ENCODE measurements around the gene SYK.
"Not testable (repeated sequence)": the region's sequence is repeated elsewhere in the genome, so short reads cannot be mapped to it uniquely, and the experiment has no call there.

Gene SYK

GRCh38 chr9:90882991-90883600, 81.5 kb downstream of the SYK start:
- DNase-seq = no peak

GRCh38 chr9:90883661-90884060, 82.0 kb downstream of the SYK start:
- DNase-seq = no peak

- DNase-seq = no peak
These were observed 82.6 kb downstream of the SYK start for GRCh38 chr9:90884178-90884577.

GRCh38 chr9:90886868-90887267, 85.2 kb downstream of the SYK start:
- DNase-seq = not testable (repeated sequence)

GRCh38 chr9:90888941-90889340, 87.3 kb downstream of the SYK start:
- DNase-seq = no peak

DNA sequence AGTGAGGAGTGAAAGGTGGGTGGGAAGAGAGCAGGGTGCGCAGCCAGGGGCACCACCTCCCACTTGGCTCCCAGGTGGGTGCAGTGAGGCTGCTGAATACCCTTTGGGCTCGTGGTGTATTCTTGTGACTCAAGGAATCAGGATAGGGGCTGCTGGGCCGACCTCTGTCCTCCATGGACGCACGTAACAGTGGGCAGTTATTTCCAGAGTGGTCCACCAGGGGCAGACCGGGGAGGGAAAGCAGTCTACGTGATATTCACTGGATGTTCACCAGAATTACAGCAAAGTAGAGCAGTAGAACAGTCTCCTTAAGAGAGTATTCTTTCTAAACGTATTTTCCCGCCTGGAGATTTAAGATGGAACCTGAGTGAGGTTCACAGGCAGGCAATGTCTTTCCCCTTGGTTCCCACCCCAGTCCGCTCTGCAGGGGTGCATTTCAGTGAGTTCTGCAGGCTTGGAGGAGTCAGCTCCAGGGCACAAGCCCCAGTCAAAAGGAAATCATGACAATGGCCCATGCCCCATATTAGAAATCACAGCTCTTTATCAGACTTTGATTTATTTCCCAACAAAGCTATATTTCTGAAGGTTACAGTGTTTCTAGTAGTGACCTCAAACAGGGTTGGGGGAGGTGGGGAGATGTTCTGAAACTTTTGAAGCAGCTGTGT, 88.7 kb downstream of the SYK start:
- DNase-seq = no peak

- no peak for DNase-seq
These were observed 89.9 kb downstream of the SYK start for GRCh38 chr9:90891308-90892040.

- DNase-seq = no peak
These were observed 91.3 kb downstream of the SYK start for GRCh38 chr9:90892918-90893317.

- DNase-seq = no peak
These were observed 92.1 kb downstream of the SYK start for GRCh38 chr9:90893706-90894105.

GRCh38 chr9:90894986-90895687, 93.5 kb downstream of the SYK start:
- DNase-seq = no peak

DNA sequence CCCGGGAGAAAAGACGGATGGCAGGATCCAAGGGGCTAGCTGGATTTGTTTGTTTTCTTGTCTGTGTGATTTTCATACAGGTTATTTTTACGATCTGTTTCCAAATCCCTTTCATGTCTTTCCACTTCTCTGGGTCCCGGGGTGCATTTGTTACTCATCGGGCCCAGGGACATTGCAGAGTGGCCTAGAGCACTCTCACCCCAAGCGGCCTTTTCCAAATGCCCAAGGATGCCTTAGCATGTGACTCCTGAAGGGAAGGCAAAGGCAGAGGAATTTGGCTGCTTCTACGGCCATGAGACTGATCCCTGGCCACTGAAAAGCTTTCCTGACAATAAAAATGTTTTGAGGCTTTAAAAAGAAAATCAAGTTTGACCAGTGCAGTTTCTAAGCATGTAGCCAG, 94.2 kb downstream of the SYK start:
- no peak for DNase-seq

DNA sequence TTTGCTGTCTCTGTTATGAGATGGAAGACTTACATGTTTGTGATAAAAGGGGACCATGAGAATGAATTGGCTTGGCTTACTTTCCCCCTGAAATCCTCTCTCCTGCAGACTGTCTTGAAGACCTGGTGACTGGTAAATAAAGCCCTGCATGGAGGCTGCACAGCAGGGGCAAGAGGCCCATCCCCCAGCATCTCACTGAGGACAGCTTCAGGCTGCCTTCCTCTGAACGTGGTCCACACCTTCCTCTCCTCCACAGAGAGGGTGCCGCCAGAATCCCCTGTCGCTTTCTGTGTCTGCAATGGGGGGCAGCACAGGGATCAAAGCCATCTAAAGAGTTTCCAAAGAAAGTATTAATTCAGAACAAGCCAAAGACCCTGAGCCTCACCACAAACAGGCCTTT, 94.6 kb downstream of the SYK start:
- no peak for DNase-seq

GRCh38 chr9:90898228-90898627, 96.6 kb downstream of the SYK start:
- no peak for DNase-seq

- no peak for DNase-seq
These were observed 97.7 kb downstream of the SYK start for GRCh38 chr9:90899287-90899686.

- DNase-seq = no peak
These were observed 98.5 kb downstream of the SYK start for GRCh38 chr9:90900130-90900529.

DNA sequence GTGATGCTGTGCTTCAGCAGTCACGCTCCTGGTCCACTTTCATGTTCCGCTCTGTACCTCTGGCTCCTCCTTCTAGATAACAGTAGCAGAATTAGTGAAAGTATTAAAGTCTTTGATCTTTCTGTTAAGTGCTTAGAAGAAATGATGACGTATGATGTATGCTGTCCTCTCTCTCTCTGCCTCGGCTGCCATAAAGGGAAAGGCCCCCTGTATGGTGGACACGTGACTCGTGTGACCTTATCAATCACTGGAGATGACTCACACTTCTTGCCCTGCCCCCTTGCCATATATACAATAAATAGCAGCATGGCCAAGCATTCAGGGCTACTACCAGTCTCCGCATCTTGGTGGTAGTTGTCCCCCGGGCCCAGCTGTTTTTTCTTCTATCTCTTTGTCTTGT, 100.3 kb downstream of the SYK start:
- DNase-seq = no peak

DNA sequence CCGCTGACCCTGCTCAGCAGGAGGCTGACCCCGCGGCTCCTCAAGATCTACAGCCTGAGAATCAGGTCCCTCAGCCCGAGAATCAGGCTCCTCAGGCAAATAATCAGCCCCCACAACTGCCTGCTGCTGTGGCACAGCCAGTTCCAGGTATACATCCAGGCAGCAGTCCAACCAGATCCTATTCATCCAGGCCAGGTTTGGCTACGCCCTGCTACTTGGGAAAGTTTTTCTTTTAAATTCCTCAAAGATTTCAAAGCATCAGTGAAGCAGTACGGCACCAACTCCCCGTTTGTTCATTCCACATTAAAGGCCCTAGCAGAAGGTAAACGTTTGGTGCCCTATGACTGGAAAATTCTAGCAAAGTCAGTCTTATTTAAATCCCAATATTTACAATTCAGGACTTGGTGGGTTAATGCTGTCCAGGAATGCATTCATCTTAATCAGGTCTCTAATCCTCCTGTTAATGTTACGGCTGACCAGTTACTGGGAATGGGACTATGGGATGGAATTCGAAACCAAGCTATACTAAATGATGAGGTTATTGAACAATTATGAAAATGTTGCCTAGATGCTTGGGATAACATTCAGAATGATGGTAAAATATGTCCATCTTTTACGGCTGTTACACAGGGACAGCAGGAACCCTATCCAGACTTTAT, 102.3 kb downstream of the SYK start:
- no peak for DNase-seq

GRCh38 chr9:90904706-90905478, 103.3 kb downstream of the SYK start:
- DNase-seq = no peak

- DNase-seq = no peak
These were observed 104.2 kb downstream of the SYK start for GRCh38 chr9:90905822-90906221.

DNA sequence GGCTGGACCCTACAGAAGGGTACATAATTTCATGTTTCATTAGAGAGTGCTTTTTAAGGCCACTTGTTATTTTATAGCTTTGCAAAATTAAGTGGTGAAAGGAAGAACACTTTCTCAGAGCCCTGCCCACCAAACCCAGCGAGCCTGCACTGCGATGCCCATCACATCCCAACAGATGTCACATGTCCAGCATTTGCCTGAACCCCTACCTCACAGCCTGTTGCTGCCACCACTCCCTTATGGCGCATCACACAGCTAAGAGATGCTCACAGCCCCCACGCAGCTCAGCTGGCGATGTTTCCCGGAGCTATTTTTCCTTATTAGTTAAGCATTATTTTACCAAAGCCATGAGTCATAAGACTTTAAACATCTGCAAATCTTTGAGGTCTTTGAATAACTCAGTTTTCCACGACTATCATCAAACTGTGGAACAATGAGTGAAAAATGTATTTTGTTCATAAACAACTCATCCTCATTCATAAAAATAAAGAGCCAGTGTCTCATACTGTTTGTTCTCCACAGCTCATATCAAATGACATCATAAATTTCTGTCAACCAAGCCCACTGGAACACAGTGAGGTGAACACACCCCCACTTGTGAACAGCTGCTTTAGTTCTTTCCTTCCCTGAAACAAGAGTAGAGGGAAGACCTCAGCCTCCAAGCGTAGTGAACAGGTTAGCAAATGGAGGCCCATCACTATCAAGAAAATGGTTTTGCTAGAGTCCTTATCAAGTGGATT, 104.9 kb downstream of the SYK start:
- no peak for DNase-seq

DNA sequence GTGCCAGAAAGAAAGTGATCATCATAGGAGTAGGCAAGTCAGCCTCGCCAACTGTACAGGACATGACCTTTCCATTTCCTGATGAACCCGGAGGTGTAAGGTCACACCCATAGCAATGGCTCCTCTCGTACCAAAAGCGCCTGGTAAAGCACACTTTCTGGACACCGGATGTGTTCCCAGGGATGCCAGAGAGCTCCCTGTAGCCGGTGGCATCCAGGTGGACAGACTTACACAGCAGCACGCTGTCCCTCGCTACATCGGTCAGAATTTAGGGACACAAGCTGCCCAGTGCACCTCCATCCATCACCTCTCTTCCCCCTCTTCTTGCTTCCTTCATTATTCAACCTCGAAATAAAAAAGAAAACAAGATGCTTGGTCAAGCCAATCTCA, 105.4 kb downstream of the SYK start:
- DNase-seq = no peak

GRCh38 chr9:90907790-90908189, 106.2 kb downstream of the SYK start:
- no peak for DNase-seq
